HAP-1 (cell line): Measurements from ENCODE around the gene TYW1.
"Not testable (repeated sequence)": the region's sequence is repeated elsewhere in the genome, so short reads cannot be mapped to it uniquely, and the experiment has no call there.

Experiments
- DNase-seq, 2 experiments: peaks; one replicate each; pipeline ENCODE4 v3.0.0-alpha.2; 2016 to 2020; ENCODE audit warnings: low spot score in 2 of 2
- H3K27me3 ChIP-seq: fragments of 250-450 bp; sonication (Bioruptor Pico); 2 replicates; pipeline ENCODE4 v1.5.1; 2020; ENCODE audit warnings: low read depth, mild to moderate bottlenecking, moderate library complexity
- H3K36me3 ChIP-seq: fragments of 250-450 bp; sonication (Bioruptor Pico); replicated peaks from 2 replicates; pipeline ENCODE4 v1.5.1; 2020; ENCODE audit warnings: mild to moderate bottlenecking
- H3K4me1 ChIP-seq: fragments of 250-450 bp; sonication (Bioruptor Pico); 2 replicates; pipeline ENCODE4 v1.5.1; 2020; ENCODE audit warnings: mild to moderate bottlenecking
- H3K4me3 ChIP-seq: fragments of 250-450 bp; sonication (Bioruptor Pico); 2 replicates; pipeline ENCODE4 v1.5.1; 2020; ENCODE audit warnings: mild to moderate bottlenecking, moderate library complexity
- H3K9me3 ChIP-seq: fragments of 250-450 bp; sonication (Bioruptor Pico); 2 replicates; pipeline ENCODE4 v1.5.1; 2020; ENCODE audit warnings: mild to moderate bottlenecking, moderate library complexity
- in situ Hi-C: fragments of 300-500 bp; cut with MboI; formaldehyde crosslinking; loops from 3 replicates; pipeline ENCODE4 v1.14.3; 2020; ENCODE audit warnings: low sequenced_read_pairs, inconsistent platforms, mixed read lengths

TYW1 gene

DNA sequence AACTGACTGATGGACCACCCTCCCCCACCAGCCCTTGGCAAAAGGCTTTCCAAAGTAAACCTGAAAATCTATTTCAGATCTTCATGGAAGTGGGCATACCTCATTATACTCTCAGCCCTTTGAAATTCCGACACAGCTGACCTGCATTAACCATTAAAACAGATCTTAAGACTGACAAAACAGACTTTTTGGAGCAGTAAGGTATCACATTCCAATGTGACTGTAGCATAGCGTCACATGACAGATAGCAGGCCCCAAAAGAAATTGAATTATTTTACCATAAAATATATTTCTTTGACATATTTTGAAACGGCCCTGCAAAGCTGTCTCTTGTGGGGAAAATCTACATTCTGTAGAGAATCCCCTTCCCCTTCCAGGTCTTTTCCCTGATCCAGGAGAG is 269.4 kb downstream of the TYW1 start:
- H3K4me3 ChIP-seq, DNase-seq: not testable (repeated sequence)
- in situ Hi-C loops: loop anchor here (25.0 kb wide), 1 partner anchor 229 kb away; no protein-coding TSS in a partner anchor

DNA sequence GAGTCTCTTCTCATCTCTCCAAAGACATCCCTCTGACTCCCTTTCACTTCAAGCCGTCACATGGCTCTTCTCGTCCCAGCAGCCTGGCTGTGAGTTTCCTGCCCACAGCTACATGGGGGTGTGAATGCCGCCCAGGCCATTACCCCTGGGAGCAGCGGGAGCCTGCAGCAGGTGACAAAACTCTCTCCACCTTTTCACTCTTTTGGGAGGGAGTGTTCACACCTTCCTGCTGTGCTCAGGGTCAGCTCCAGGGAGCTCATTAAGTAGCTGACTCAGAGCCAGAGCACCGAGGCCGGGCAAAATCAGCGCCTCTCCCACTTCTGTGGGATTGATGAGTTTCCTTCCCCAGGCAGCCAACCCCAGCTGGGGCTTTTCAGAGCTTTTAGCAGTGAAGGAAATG is 271.3 kb downstream of the TYW1 start:
- no peak overlapping the region for H3K4me3 ChIP-seq
- H3K4me1 ChIP-seq: no peaks in the 10 kb centered on the region
- in situ Hi-C loops: loop anchor here (25.0 kb wide), 1 partner anchor 231 kb away; no protein-coding TSS in a partner anchor
- no peaks in the 10 kb centered on the region for H3K9me3 ChIP-seq
- DNase-seq: no peak
- H3K27me3 ChIP-seq: no peaks in the 10 kb centered on the region
- no peaks in the 10 kb centered on the region for H3K36me3 ChIP-seq

More for the DNA sequence above, 269.4 kb downstream of the TYW1 start:
- H3K4me1 ChIP-seq, H3K36me3 ChIP-seq, H3K27me3 ChIP-seq, H3K9me3 ChIP-seq: not testable (repeated sequence)

DNA sequence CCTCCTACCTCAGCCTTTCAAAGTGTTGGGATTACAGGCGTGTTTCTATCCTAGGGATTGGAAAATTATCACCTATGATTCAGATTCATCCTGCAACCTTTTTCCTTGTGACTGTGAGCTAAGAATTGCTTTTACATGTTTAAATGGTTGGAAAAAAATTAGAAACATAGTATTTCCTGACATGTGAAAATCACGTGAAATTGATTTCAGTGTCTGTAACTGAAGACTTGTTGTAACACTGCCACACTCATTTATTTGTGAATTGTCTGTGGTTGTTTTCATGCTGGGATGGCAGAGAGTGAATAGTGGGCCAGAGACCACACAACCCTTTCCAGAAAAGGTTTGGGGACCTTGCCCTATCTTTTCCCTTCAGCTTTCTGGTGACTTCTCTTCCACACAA is 273.3 kb downstream of the TYW1 start:
- H3K36me3 ChIP-seq, H3K4me1 ChIP-seq, H3K9me3 ChIP-seq, H3K4me3 ChIP-seq, DNase-seq, H3K27me3 ChIP-seq: not testable (repeated sequence)
- in situ Hi-C loops: loop anchor here (25.0 kb wide), 1 partner anchor 233 kb away; no protein-coding TSS in a partner anchor
